Endothelial cell of umbilical vein (primary cell): ENCODE results near the gene GAB2. TPM values are rescaled to one million over a fixed set of nuclear protein-coding genes. Genes with fewer than 3 reads are reported as not detected.

Experiments used
- BruUV-seq: library from RNA; stranded (reverse); fragments of 400-500 nt; replicated peaks from 2 replicates; lab custom pipeline; 2021; lab: Mats Ljungman, UMichigan
- CTCF ChIA-PET: fragments of 300-600, 350-600 bp; sonication (Branson Sonifier 250); formaldehyde crosslinking; loops from one replicate; lab custom pipeline; 2021; ENCODE audit warnings: antibody characterized with exemption, inconsistent platforms; lab: Charles Lee
- POLR2A ChIA-PET: fragments of 300-600, 350-600 bp; sonication (Branson Sonifier 250); formaldehyde crosslinking; loops from one replicate; lab custom pipeline; 2021; ENCODE audit warnings: antibody characterized with exemption, inconsistent platforms; lab: Charles Lee
- DNase-seq: peaks from one replicate; pipeline ENCODE4 v3.0.0-alpha.2; 2011; ENCODE audit warnings: low read depth, low spot score
- FAIRE-seq: peaks from 2 replicates; lab custom pipeline; 2011; peaks lifted over from hg19 to GRCh38; lab: Jason Lieb, UNC
- H2AFZ ChIP-seq: 2 replicates; pipeline ENCODE4 v1.6.0; 2012; ENCODE audit warnings: low read depth, low read length, control low read depth, inconsistent platforms
- H3K27ac ChIP-seq: 2 replicates; pipeline ENCODE4 v1.5.1; 2011; ENCODE audit warnings: low read depth, mild to moderate bottlenecking, control low read depth, low read length, moderate library complexity; ENCODE audit not compliant: insufficient read depth
- H3K27me3 ChIP-seq, 2 experiments: 2 replicates each; pipeline versions ENCODE4 v1.6.0 to v1.6.1; 2011; ENCODE audit warnings: low read length in 2 of 2, mixed read lengths in 1 of 2; ENCODE audit not compliant: control insufficient read depth in 2 of 2, insufficient read depth in 2 of 2
- H3K36me3 ChIP-seq, 2 experiments: 2 replicates in 1 of 2; 3 replicates in 1 of 2; pipeline ENCODE4 v1.5.1; 2011; ENCODE audit warnings: low read length in 2 of 2, mild to moderate bottlenecking in 1 of 2, moderate library complexity in 1 of 2; ENCODE audit not compliant: control insufficient read depth in 2 of 2, insufficient read depth in 2 of 2; ENCODE audit errors: extremely low read depth in 1 of 2
- H3K4me1 ChIP-seq: 3 replicates; pipeline ENCODE4 v1.5.1; 2011; ENCODE audit warnings: mild to moderate bottlenecking, low read length; ENCODE audit not compliant: control insufficient read depth, insufficient read depth; ENCODE audit errors: extremely low read depth
- H3K4me2 ChIP-seq: 2 replicates; pipeline ENCODE4 v1.6.1; 2011; ENCODE audit warnings: low read length, control low read depth, mixed read lengths; ENCODE audit not compliant: insufficient read depth
- H3K4me3 ChIP-seq, 3 experiments: fragments of 200-600 bp in 1 of 3; sonication (generic), shearing (Covaris generic) in 1 of 3; replicated peaks in 1 of 3; 2 replicates each; pipeline ENCODE4 v1.5.1; 2011 to 2016; ENCODE audit warnings: control low read depth in 3 of 3, low read length in 3 of 3, mild to moderate bottlenecking in 2 of 3, inconsistent platforms in 1 of 3, low read depth in 1 of 3, moderate library complexity in 1 of 3; ENCODE audit not compliant: insufficient read depth in 1 of 3
- H3K79me2 ChIP-seq: 2 replicates; pipeline ENCODE4 v1.6.0; 2012; ENCODE audit warnings: low read length, inconsistent platforms; ENCODE audit not compliant: control insufficient read depth, insufficient read depth
- H3K9ac ChIP-seq: replicated peaks from 2 replicates; pipeline ENCODE3; 2011; ENCODE audit warnings: low read length, control low read depth; ENCODE audit not compliant: insufficient read depth; ENCODE audit errors: extremely low read depth
- H3K9me1 ChIP-seq: replicated peaks from 3 replicates; pipeline ENCODE4 v1.6.0; 2011; ENCODE audit warnings: mild to moderate bottlenecking, low read length; ENCODE audit not compliant: control insufficient read depth, insufficient read depth; ENCODE audit errors: extremely low read depth
- H3K9me3 ChIP-seq: replicated peaks from 2 replicates; pipeline ENCODE4 v1.5.1; 2012; ENCODE audit warnings: low read length, inconsistent platforms; ENCODE audit not compliant: control insufficient read depth, insufficient read depth
- H4K20me1 ChIP-seq: replicated peaks from 2 replicates; pipeline ENCODE3; 2011; ENCODE audit warnings: mild to moderate bottlenecking, low read length; ENCODE audit not compliant: control insufficient read depth, insufficient read depth; ENCODE audit errors: extremely low read depth
- CTCF ChIP-seq, 2 donors: IDR thresholded peaks; 1 replicate in 1 of 2; 2 replicates in 1 of 2; pipeline ENCODE4 v1.5.1; 2011; ENCODE audit warnings: low read length in 2 of 2, mild to moderate bottlenecking in 2 of 2, moderate library complexity in 2 of 2, control low read depth in 1 of 2, inconsistent platforms in 1 of 2, low read depth in 1 of 2; ENCODE audit not compliant: insufficient read depth in 1 of 2; ENCODE audit errors: extremely low read depth in 1 of 2
- EZH2 ChIP-seq: IDR thresholded peaks from 2 replicates; pipeline ENCODE4 v1.6.1; 2012; ENCODE audit warnings: borderline replicate concordance, low read depth, mild to moderate bottlenecking, moderate library complexity, low read length, inconsistent platforms; ENCODE audit not compliant: severe bottlenecking
- FOS ChIP-seq: IDR thresholded peaks from 2 replicates; pipeline ENCODE4 v1.6.1; 2011; ENCODE audit warnings: mild to moderate bottlenecking, low read length, moderate library complexity, borderline replicate concordance; ENCODE audit not compliant: insufficient read depth
- GATA2 ChIP-seq: IDR thresholded peaks from 2 replicates; pipeline ENCODE4 v1.7.0; 2011; ENCODE audit warnings: low read depth, mild to moderate bottlenecking, moderate library complexity, mixed read lengths, low read length; ENCODE audit not compliant: insufficient read length, insufficient read depth
- JUN ChIP-seq: IDR thresholded peaks from 2 replicates; pipeline ENCODE4 v1.6.1; 2011; ENCODE audit warnings: borderline replicate concordance, low read depth; ENCODE audit not compliant: insufficient read length, insufficient read depth
- MYC ChIP-seq: IDR thresholded peaks from one replicate; pipeline ENCODE4 v1.6.1; 2011; ENCODE audit warnings: mild to moderate bottlenecking, low read depth, low read length
- POLR2A ChIP-seq: IDR thresholded peaks from 2 replicates; pipeline ENCODE4 v1.6.1; 2012; ENCODE audit warnings: low read depth, mild to moderate bottlenecking, control low read depth, low read length
- POLR2AphosphoS5 ChIP-seq: IDR thresholded peaks from 2 replicates; pipeline ENCODE4 v1.6.1; 2012; ENCODE audit warnings: low read depth, mild to moderate bottlenecking, control low read depth, low read length, moderate library complexity; ENCODE audit not compliant: insufficient read depth
- dilution Hi-C: fragments of 300-500 bp; cut with MboI; formaldehyde crosslinking; loops from one replicate; pipeline ENCODE4 v1.15.0; 2019; ENCODE audit warnings: low sequenced_read_pairs; ENCODE audit not compliant: extremely low pct_ligation_motif_present
- intact Hi-C: fragments of 100-400 bp; cut with micrococcal nuclease; formaldehyde crosslinking; loops from one replicate; pipeline ENCODE4 v1.10.0; 2022
- polyA plus RNA-seq, 4 experiments: library from polyadenylated mRNA; depleted of rRNA in 3 of 4; stranded (reverse) in 3 of 4; unstranded in 1 of 4; fragments of >200 nt; gene quantifications; 2 replicates each; pipeline versions ENCODE4 v1.2.1 to v1.2.3, GENCODE V29; 2011 to 2012; ENCODE audit warnings: missing spikeins in 1 of 4
- total RNA-seq: library from RNA; stranded (reverse); gene quantifications from 2 replicates; pipeline ENCODE4 v1.2.3, GENCODE V29; 2021
- TF ChIP-seq, protein P1 (sequence below): IDR thresholded peaks from 2 replicates; pipeline ENCODE4 v1.6.1; 2011; ENCODE audit not compliant: insufficient read depth, insufficient read length

GAB2 gene
- total and polyA plus RNA-seq, 2 donors (not counting 3 experiments of a cell fraction or from before 2014, with no cell fraction given), result 19.6 to 39.6 TPM

DNA sequence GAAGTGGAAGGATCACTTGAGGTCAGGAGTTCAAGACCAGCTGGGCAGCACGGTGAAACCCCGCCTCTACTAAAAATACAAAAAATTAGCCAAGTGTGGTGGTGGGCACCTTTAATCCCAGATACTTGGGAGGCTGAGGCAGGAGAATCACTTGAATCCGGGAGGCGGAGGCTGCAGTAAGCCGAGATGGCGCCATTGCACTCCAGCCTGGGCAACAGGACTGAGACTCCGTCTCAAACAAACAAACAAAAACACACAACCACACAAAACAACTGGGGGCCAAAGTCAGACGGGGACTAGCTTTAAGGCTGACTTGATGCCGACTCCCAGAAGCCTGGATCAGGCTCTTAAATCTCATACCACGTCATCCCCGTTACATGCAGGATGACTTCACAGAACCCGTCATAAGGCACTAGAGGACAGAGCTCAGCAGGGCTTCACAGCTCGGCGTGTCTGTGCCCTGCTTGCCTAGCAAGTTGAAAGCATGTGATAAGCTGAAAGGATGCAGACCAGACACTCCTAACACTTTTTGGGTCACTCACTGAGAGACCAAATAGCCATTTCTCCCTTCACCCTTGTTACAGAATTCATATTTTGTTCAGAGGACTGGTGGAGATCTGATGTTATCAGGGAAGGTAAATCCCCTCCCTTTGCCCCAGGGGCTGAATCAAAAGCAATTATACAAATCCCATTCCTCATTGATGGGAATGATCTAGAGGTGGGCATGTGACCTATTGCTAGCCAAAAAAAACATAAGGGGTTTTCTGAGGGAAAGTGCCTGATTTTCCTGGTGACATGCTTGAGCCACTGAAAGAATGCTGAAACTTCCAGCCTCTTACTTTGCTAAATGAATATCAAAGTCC, 65.4 kb downstream of the GAB2 start:
- Histone ChIP-seq H2AFZ (no peak overlapping the region), H3K4me3 (no peak overlapping the region), H3K4me1 (peaks cover 33% of the 10 kb centered on the region), H3K27me3 (no peaks in the 10 kb centered on the region), H3K9ac (no peak overlapping the region), H3K27ac (no peak overlapping the region), H4K20me1 (peaks cover 4% of the 10 kb centered on the region), H3K79me2 (peaks cover 74% of the 10 kb centered on the region), H3K9me1 (no peaks in the 10 kb centered on the region), H3K36me3 (no peaks in the 10 kb centered on the region), H3K9me3 (no peaks in the 10 kb centered on the region), H3K4me2 (no peak overlapping the region)
- ChIA-PET POLR2A (no interaction called here), CTCF (interaction anchor here (1.3 to 1.4 kb wide), 2 partner anchors 9 to 212 kb away, joined by 3 to 5 read pairs; no protein-coding TSS in a partner anchor)
- dilution Hi-C loops, result no loop called here
- intact Hi-C loops, result loop anchor here (5.0 kb wide), 1 partner anchor 65 kb away; the partner anchor contains the start of gene GAB2
- no TSS peak for BruUV-seq
- FAIRE-seq (no peak), DNase-seq (no peak)
- no peak for TF ChIP-seq JUN
- no peak for TF ChIP-seq FOS
- TF ChIP-seq EZH2, result no peak
- no peak for TF ChIP-seq POLR2A
- TF ChIP-seq POLR2AphosphoS5, result no peak
- no peak for TF ChIP-seq GATA2
- no peak for TF ChIP-seq CTCF (IDR thresholded peaks at IDR 0.05; ENCODE audit: extremely low read depth in 1 of 2, insufficient read depth in 1 of 2, low read depth in 1 of 2, low read length in 2 of 2)
- TF ChIP-seq, protein P1, sequence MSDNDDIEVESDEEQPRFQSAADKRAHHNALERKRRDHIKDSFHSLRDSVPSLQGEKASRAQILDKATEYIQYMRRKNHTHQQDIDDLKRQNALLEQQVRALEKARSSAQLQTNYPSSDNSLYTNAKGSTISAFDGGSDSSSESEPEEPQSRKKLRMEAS, result no peak
- TF ChIP-seq MYC, result no peak
